HG03045 (cell line): ENCODE results near the gene CMTM7.
"Not testable (repeated sequence)": the region's sequence is repeated elsewhere in the genome, so short reads cannot be mapped to it uniquely, and the experiment has no call there.

ENCODE experiments used
- ATAC-seq: cut with Tn5 transposase; IDR thresholded peaks from one replicate; pipeline ENCODE4 v1.9.1; 2021; ENCODE audit warnings: mild to moderate bottlenecking, moderate library complexity; ENCODE audit not compliant: unreplicated experiment

The CMTM7 gene

DNA sequence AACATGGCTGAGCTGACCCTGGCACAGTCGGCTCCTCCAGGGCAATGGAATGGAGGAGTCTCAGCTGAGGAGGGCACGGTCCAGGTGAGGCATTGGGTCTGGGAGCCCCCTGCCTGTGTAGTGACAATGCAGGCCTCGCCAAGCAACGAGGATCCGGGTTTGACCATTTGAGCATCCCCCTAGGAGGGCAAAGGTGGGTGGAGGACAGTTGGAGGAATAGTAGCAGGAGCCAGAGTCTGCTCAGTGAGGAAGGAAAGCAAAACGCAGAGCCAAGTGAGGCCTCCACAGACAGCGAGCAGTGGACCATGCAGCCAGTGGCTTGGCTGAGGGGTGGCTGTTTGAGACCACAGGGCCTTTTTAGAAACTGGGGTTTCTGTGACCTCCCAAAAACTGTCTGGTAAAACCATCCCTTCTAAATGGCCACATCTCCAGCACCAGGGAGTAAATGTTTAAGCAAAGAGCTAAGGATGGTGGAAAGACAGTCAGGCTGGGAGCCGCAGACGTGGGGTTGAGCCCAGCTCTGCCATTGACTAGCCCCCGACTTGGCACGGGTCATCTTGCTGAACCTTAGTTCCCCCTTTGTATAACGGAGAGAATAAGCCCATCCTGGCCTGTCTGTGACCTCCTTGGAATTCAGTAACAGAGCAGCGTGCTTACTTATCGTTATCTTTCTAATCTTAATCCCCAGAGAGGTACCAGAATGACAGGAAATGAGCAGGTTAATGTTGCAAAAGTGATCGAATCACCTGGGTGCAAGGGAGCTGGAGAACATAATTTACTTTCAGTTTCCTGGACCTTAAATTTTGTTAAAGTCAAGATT, 64.2 kb downstream of the CMTM7 start:
- no peak for ATAC-seq

GRCh38 chr3:32456429-32457130, 64.9 kb downstream of the CMTM7 start:
- no peak for ATAC-seq

GRCh38 chr3:32457971-32458471, 66.4 kb downstream of the CMTM7 start:
- no peak for ATAC-seq

GRCh38 chr3:32459450-32459849, 67.8 kb downstream of the CMTM7 start:
- ATAC-seq = no peak

- ATAC-seq = peak; percentile 65
Observed at GRCh38 chr3:32460031-32460749, 68.5 kb downstream of the CMTM7 start.

GRCh38 chr3:32460817-32461496, 69.3 kb downstream of the CMTM7 start:
- ATAC-seq = not testable (repeated sequence)

DNA sequence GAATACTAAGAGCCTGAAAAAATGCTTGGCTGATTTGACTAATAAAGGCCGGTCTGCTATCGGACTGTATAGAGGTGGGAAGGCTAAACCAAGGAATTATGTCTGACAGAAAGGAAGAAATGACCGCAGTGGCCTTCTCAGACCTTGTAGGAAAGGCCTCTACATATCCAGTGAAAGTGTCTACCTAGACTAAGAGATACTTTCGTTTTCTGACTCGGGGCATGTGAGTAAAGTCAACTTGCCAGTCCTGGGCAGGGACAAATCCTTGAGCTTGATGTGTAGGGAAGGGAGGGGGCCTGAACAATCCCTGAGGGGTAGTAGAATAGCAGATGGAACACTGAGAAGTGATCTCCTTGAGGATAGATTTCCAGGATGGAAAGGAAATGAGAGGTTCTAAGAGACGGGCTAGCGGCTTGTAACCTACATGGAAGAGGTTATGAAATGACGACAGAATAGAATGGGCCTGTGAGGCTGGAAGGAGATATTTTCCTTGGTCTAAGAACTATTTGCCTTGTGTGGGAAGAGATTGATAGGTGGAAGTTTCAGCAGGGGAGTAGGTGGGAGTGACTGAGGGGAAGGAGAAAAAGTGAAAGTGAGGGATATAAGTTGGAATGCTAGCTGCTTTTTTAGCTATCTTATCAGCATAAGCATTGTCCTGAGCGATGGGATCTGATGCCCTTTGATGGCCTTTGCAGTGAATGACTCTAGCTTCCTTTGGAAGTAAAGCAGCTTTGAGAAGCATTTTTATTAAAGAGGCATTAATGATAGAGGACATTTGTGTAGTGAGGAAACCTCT, 70.7 kb downstream of the CMTM7 start:
- ATAC-seq = not testable (repeated sequence)

DNA sequence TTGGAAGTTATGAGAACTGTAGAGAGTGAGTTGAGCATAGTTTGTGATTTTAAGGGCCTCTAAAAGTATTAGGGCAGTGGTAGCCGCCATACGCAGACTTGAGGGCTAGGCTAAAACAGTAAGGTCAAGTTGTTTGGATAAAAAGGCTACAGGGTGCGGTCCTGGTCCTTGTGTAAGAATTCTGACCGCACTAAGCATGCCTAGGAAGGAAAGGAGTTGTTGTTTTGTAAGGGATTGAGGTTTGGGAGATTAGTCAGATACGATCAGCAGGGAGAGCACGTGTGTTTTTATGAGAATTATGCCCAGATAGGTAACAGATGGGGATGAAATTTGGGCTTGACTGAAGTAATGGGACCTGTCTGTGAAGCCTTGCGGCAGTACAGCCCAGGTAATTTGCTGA, 71.8 kb downstream of the CMTM7 start:
- ATAC-seq = not testable (repeated sequence)

DNA sequence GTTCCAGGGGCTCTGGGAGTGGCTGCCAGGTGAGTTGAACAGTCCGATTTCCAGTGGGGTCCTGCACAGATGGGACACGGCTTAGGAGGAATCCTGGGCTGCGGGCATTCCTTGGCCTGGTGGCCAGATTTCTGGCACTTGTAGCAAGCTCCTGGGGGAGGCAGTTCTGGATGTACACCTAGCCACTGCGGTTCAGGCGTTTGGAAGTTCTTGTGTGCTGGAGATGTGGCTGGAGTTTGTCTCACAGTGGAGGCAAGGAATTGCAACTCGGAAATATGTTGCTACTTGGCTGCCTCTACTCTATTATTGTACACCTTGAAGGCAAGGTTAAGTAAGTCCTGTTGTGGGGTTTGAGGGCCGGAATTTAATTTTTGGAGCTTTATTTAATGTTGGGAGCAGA, 73.1 kb downstream of the CMTM7 start:
- not testable (repeated sequence) for ATAC-seq

GRCh38 chr3:32466808-32467207, 75.2 kb downstream of the CMTM7 start:
- not testable (repeated sequence) for ATAC-seq

GRCh38 chr3:32467333-32468070, 75.8 kb downstream of the CMTM7 start:
- peak; percentile 69 for ATAC-seq

GRCh38 chr3:32469151-32469874, 77.7 kb downstream of the CMTM7 start:
- peak; percentile 26 for ATAC-seq

DNA sequence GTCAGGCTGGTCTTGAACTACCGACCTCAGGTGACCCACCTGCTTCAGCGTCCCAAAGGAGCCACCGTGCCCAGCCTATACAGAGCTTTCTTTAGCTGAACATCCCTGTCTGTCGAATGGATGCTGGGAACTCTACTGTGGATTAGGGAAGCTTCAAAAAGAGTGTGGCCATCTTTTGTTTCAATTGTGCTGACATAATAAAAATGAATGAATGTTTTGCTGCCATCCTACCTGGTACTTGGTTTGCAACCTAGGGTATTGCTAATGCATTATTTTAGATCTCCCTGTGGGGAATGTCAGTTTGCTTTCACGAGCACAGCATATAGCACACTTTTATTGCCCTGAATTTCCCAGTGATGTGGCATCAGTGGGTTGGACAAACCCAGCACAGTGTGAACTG, 78.7 kb downstream of the CMTM7 start:
- no peak for ATAC-seq

DNA sequence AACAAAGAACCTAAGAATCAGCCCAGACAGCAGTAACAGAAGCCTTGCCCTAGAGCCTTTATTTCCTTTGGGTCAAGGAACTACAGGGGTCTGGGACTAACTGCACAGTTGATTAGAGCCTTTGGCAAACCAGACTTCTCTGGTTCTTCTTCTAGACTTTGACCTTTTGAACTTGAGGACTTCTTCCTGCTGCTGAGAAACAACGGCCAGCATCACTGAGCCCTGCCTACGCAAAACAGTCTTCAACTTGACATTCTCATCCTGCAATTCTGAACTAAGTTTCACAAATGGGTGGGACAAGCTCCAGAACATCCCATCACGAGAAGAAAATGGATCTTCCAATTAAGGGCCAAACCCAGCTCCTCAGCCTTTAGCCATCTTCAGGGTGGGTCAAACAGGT, 79.6 kb downstream of the CMTM7 start:
- ATAC-seq = no peak

DNA sequence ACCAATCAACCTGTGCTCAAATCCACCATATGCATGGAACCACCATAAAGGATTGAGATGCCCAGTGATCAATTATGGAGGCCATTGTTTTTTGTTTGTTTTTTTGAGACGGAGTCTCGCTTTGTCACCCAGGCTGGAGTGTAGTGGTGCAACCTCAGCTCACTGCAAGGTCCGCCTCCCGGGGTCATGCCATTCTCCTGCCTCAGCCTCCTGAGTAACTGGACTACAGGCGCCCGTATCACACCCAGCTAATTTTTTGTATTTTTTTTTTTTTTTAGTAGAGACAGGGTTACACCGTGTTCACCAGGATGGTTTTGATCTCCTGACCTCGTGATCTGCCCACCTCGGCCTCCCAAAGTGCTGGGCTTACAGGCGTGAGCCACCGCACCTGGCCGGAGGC, 80.5 kb downstream of the CMTM7 start:
- ATAC-seq = not testable (repeated sequence)

GRCh38 chr3:32474201-32474600, 82.5 kb downstream of the CMTM7 start:
- ATAC-seq = no peak

- no peak for ATAC-seq
Observed at GRCh38 chr3:32480604-32481003, 89.0 kb downstream of the CMTM7 start.

GRCh38 chr3:32481791-32482631, 90.4 kb downstream of the CMTM7 start:
- ATAC-seq = no peak
